ENCODE results near the gene PRDM11.

PRDM11 gene

DNA sequence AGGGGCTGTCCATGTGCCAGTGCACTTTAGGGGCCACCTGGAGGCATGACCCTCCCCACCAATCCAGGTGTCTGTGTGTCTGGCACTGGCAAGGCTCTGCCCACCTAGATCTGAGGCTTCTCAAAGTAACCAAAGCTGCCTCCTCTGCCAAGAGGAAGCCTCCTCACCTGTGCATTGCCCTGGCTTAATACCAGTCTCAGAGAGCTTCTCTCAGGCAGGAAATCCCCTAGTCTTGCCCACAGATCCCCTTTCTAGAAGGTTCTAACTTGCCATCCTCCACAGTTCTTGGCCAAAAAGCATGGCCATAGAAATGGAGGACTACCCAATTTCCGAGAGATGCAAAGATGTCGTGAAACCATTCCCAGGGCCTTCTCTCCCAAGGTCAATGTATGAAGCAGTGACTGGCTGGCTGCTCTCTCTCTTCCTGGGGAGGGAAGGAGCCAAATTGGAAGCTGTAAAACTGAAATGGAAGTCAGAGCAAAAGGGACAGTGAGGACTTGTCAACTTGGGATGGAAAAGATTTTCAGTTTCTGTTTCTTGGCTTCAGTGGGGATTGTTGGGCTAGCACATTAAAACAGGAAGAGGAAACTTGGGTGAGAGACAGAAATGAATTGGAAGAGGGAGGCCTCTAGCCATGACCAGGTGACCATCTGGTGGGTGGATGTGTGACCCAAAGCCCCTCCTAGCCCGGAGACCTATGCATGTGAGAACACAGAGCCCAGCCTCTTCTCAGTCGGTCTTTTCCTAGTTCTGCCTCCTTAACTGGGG lies 68.8 kb downstream of the PRDM11 start:
- Mint-ChIP-seq H3K27ac (no peak overlapping the region), H3K4me1 (ENCODE audit: low read depth) (no peaks in the 10 kb centered on the region), H3K27me3 (no peaks in the 10 kb centered on the region), H3K36me3 (peaks cover 2% of the 10 kb centered on the region), H3K4me3 (no peak overlapping the region), H3K9me3 (ENCODE audit: low read depth) (no peaks in the 10 kb centered on the region)

DNA sequence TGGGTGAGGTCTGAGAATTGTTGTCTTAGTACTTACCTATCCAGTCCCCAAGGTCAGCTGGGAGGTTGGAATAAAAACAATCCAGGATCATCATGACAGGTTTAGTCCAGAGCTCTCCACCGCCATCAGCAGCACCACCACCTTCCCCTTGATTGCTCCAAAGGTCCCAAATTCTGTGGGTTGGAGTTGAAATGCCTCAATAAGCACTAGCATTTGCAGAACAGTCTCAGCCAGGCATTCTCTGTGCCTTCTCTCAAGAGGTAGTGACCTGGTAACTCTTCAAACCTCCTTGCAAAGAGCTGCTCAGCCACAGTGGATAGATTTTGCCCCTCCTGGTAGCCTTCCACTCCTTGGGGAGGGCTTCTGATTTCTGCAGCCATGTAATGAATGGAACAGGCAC lies 69.6 kb downstream of the PRDM11 start:
- H3K27ac Mint-ChIP-seq = no peak overlapping the region
- H3K4me3 Mint-ChIP-seq = no peak overlapping the region
- H3K36me3 Mint-ChIP-seq = peaks cover 6% of the 10 kb centered on the region
- no peaks in the 10 kb centered on the region for H3K27me3 Mint-ChIP-seq
- H3K9me3 Mint-ChIP-seq (ENCODE audit: low read depth) = no peaks in the 10 kb centered on the region
- H3K4me1 Mint-ChIP-seq (ENCODE audit: low read depth) = no peaks in the 10 kb centered on the region

DNA sequence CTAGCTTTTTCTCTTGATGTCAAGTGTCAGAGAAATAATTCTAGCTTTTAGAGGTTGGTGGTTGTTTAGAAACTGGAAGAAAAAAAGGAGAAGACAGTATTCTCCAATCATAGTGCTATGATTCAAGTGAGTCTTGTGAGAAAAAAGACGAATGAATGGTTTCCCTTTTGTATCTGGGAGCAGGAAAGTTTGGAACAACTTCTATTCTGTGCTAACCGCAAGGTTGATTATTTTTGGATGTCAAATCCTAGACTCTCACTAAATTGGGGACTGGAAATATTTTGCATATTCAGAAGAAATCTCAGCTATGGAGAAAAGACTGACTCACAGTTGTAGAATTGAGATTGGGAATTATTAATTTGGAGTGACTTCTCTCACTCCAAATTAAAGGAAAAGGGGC lies 70.5 kb downstream of the PRDM11 start:
- Mint-ChIP-seq H3K36me3 (peaks cover 8% of the 10 kb centered on the region), H3K27me3 (no peaks in the 10 kb centered on the region), H3K27ac (no peak overlapping the region), H3K4me3 (no peak overlapping the region), H3K9me3 (ENCODE audit: low read depth) (no peaks in the 10 kb centered on the region), H3K4me1 (ENCODE audit: low read depth) (no peaks in the 10 kb centered on the region)

DNA sequence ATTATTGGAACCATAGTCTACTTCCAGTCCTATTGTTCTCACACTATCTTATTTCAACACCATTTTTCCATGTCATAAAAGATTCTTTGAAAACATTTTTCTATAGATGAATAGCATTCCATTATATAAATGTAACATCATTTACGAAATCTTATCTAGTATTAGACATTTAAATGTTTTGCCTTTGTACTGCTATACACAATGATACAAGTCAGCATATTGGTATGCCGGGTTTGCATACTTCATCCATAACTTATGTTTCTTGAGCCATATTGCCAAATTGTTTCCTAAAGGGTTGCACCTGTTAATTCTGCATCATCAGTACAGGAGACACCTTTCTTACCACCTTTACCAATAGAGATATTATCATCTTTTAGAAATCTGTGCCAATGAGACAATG lies 71.6 kb downstream of the PRDM11 start:
- Mint-ChIP-seq H3K36me3 (peaks cover 8% of the 10 kb centered on the region), H3K9me3 (ENCODE audit: low read depth) (no peaks in the 10 kb centered on the region), H3K27me3 (no peaks in the 10 kb centered on the region), H3K4me1 (ENCODE audit: low read depth) (no peaks in the 10 kb centered on the region), H3K27ac (no peak overlapping the region), H3K4me3 (no peak overlapping the region)

DNA sequence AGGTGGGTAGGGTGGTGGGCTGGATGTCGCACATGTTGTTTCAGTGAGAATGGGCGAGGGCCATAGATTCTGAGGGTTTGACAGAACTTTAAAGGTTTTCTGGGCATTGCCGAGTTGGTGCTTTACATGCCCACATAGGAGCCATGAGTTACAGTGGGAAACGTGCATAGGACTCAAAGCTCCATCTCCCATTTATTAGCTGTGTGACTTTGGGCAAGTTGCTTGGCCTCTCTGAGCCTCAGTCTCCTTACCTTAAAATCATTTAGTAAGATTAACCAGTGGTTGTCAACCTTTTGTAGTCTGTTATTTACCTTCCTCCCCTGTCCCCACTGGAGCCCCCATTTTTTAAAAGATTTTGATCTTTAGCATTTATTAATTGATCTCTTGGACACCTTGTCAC lies 72.3 kb downstream of the PRDM11 start:
- Mint-ChIP-seq H3K4me1 (ENCODE audit: low read depth) (no peaks in the 10 kb centered on the region), H3K27me3 (no peaks in the 10 kb centered on the region), H3K27ac (no peak overlapping the region), H3K36me3 (peaks cover 8% of the 10 kb centered on the region), H3K4me3 (no peak overlapping the region), H3K9me3 (ENCODE audit: low read depth) (no peaks in the 10 kb centered on the region)

DNA sequence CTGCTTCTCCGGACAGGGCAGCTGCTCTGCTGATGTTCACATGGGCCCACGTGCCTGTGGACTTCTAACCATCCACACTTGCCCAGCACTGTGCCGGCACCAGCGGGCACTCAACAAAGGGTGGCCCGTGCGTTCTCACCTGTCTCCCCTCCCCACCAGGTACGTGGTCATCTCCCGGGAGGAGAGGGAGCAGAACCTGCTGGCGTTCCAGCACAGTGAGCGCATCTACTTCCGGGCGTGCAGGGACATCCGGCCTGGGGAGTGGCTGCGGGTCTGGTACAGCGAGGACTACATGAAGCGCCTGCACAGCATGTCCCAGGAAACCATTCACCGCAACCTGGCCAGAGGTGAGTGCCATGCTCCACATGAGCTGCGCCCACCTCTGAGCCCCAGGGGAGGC lies 73.0 kb downstream of the PRDM11 start:
- H3K4me3 Mint-ChIP-seq = no peak overlapping the region
- no peak overlapping the region for H3K27ac Mint-ChIP-seq
- no peaks in the 10 kb centered on the region for H3K4me1 Mint-ChIP-seq (ENCODE audit: low read depth)
- no peaks in the 10 kb centered on the region for H3K9me3 Mint-ChIP-seq (ENCODE audit: low read depth)
- no peaks in the 10 kb centered on the region for H3K27me3 Mint-ChIP-seq
- peaks cover 8% of the 10 kb centered on the region for H3K36me3 Mint-ChIP-seq

DNA sequence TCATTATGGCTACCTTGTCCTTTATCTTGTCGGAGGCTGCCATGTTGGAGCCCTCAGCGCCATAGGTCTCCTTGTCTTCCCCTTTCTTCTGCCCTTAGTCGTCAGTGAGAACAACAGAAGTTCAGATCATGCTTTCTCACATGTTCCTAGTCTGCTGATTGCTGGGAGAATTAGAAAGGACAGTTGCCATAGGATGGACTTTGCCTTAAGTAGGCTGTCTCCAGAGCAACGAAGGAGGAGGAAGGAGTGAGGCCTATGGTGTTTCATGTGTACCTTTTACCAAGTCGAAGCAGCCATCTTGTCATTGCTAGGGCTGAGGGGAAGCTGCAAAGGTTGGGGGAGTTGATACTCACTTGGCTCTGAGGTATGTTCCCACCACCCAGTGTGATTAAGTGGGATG lies 77.1 kb downstream of the PRDM11 start:
- Mint-ChIP-seq H3K27me3 (no peaks in the 10 kb centered on the region), H3K36me3 (peaks cover 22% of the 10 kb centered on the region), H3K27ac (no peak overlapping the region), H3K4me3 (no peak overlapping the region), H3K9me3 (ENCODE audit: low read depth) (no peaks in the 10 kb centered on the region), H3K4me1 (ENCODE audit: low read depth) (no peaks in the 10 kb centered on the region)

DNA sequence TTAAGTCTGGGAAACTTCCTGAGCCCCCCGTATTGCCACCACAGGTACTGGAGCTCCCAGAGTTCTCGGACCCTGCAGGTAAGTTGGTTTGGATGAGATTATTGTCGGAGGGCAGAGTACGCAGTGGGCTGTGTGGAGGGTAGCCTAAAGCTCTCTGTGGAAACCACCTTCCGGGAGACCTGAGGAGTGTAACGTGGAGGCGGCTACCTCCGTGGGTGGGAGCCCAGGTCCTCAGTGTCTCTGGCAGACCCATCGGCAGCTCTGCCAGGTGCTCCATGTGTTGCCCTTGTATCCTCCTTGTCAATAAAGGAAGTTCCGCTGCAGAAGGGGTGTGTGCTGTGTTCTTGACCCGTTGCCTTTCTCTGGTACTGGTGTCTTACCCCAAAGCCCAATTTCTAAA lies 78.3 kb downstream of the PRDM11 start:
- Mint-ChIP-seq H3K36me3 (peaks cover 22% of the 10 kb centered on the region), H3K4me3 (no peak overlapping the region), H3K4me1 (ENCODE audit: low read depth) (no peaks in the 10 kb centered on the region), H3K27me3 (no peaks in the 10 kb centered on the region), H3K9me3 (ENCODE audit: low read depth) (no peaks in the 10 kb centered on the region), H3K27ac (no peak overlapping the region)

DNA sequence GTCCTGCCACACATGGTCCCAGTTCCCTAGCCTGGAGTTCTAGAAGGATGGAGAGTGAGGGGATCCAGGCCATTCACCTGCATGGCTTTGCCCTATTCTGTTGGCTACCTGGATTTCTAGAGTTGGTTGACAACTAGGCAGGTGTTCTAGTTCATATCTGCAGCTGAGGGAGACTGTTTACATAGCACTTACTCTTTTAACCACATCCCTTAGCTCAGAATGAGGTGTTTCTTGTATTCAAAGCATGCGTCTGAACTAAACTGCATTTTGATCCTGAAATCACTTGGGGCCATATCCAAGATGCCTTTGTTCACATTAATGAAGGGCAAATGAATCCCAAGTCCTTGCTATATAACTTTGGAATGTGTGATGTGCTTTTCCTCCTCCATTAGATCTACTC lies 78.8 kb downstream of the PRDM11 start:
- Mint-ChIP-seq H3K4me3 (no peak overlapping the region), H3K9me3 (ENCODE audit: low read depth) (no peaks in the 10 kb centered on the region), H3K4me1 (ENCODE audit: low read depth) (no peaks in the 10 kb centered on the region), H3K27ac (no peak overlapping the region), H3K27me3 (no peaks in the 10 kb centered on the region), H3K36me3 (peaks cover 20% of the 10 kb centered on the region)

DNA sequence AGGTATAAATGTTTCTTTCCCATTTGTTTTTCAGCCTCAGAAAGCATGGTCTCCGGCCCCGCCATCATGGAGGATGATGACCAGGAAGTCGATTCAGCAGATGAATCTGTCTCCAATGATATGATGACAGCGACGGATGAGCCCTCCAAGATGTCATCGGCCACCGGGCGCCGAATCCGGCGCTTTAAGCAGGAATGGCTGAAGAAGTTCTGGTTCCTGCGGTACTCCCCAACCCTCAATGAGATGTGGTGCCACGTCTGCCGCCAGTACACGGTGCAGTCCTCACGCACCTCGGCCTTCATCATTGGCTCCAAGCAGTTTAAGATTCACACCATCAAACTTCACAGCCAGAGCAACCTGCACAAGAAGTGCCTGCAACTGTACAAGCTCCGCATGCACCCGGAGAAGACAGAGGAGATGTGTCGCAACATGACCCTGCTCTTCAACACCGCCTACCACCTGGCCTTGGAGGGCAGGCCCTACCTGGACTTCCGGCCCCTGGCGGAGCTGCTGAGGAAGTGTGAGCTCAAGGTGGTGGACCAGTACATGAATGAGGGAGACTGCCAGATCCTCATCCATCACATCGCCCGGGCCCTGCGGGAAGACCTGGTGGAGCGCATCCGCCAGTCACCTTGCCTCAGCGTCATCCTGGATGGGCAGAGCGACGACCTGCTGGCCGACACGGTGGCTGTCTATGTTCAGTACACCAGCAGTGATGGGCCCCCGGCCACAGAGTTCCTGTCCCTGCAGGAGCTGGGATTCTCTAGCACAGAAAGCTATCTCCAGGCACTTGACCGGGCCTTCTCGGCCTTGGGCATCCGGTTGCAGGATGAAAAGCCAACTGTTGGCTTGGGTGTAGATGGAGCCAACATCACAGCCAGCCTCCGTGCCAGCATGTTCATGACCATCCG lies 79.8 kb downstream of the PRDM11 start:
- Mint-ChIP-seq H3K4me1 (ENCODE audit: low read depth) (no peaks in the 10 kb centered on the region), H3K27me3 (no peaks in the 10 kb centered on the region), H3K27ac (no peak overlapping the region), H3K4me3 (no peak overlapping the region), H3K9me3 (ENCODE audit: low read depth) (no peaks in the 10 kb centered on the region), H3K36me3 (peaks cover 15% of the 10 kb centered on the region)

DNA sequence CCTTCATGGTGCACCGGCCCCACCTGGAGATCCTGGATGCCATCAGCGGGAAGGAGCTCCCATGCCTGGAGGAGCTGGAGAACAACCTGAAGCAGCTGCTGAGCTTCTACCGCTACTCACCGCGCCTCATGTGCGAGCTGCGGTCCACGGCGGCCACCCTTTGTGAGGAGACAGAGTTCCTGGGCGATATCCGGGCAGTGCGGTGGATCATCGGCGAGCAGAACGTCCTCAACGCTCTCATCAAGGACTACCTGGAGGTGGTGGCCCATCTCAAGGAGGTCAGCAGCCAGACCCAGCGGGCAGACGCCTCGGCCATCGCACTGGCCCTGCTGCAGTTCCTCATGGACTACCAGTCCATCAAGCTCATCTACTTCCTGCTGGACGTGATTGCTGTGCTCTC lies 80.5 kb downstream of the PRDM11 start:
- Mint-ChIP-seq H3K27ac (no peak overlapping the region), H3K4me3 (no peak overlapping the region), H3K4me1 (ENCODE audit: low read depth) (no peaks in the 10 kb centered on the region), H3K36me3 (peaks cover 13% of the 10 kb centered on the region), H3K27me3 (no peaks in the 10 kb centered on the region), H3K9me3 (ENCODE audit: low read depth) (no peaks in the 10 kb centered on the region)

DNA sequence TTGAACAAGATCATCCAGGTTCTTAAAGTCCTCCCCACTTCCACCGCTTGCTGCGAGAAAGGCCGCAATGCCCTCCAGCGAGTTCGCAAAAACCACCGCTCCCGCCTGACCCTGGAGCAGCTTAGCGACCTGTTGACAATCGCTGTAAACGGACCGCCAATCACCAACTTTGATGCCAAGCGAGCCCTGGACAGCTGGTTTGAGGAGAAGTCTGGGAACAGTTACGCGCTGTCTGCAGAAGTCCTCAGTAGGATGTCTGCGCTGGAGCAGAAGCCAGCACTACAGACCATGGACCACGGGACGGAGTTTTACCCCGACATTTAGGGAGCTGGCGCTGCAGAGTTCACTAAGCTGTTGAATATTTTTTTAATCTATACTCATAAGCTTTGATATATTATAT lies 81.4 kb downstream of the PRDM11 start:
- Mint-ChIP-seq H3K27me3 (no peaks in the 10 kb centered on the region), H3K36me3 (peaks cover 13% of the 10 kb centered on the region), H3K27ac (no peak overlapping the region), H3K9me3 (ENCODE audit: low read depth) (no peaks in the 10 kb centered on the region), H3K4me1 (ENCODE audit: low read depth) (no peaks in the 10 kb centered on the region), H3K4me3 (no peak overlapping the region)

DNA sequence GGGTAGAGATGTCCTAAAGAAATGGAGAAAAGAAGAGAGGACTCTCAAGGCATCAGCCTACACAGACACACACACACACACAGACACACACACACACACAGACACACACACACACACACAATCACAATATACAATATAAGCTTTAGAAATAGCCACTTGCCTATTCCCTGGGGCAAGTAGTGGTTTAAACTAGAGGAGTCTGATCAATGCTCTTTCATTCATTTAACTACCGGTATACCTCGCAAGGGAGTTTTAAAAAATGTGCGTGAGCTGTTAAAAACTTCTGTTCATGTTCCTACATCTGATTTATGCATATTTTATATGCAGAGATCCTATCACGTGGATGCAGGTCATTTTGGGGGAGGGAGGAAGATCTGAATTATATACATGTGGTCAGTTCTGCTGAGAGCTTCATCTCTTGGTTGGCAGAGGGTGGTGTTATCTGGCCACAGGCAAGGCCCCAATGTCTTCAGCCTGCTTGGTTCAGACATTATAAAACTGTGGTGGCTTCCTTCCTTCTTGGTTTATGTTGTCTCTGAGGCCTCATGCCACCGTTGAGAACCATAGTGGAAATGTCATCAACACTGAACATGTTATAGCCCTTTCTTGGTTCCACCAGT lies 83.1 kb downstream of the PRDM11 start:
- no peaks in the 10 kb centered on the region for H3K9me3 Mint-ChIP-seq (ENCODE audit: low read depth)
- H3K27me3 Mint-ChIP-seq = no peaks in the 10 kb centered on the region
- peaks cover 13% of the 10 kb centered on the region for H3K36me3 Mint-ChIP-seq
- H3K4me3 Mint-ChIP-seq = no peak overlapping the region
- no peak overlapping the region for H3K27ac Mint-ChIP-seq
- no peaks in the 10 kb centered on the region for H3K4me1 Mint-ChIP-seq (ENCODE audit: low read depth)

DNA sequence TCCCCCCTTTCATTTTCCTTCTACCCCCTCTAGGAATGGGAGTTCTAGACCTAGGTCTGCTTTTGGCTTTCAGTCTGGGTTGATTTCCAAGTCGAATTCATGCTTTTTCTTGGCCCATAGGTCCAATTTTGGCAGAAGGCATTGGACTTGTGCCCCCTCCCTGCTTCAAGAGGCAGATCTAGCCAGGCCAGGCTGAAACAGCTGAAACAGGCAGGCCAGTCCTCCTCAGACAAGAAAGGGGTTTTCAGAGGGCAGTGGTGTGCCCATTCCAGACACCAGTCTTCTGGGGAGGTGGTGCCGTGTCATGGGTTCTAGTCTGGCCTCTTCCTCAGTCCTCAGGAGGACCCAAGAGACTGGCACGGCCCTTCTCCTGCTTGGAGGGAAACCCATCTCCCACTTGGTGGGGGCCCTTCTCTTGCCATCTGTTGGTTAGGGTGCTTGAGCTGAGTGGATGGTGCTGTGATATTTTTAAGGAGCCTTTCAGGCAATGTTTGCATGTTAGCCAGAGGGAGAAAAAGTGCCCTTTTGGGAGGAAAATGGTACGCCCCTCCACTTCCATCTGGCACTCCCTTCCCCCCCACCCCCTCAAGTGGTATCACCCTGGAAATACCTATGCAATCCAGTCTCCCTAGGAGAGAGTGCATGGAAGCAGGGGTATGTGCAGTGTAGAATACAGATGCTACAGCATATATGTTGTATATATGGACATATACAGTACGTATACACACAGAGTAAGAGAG lies 86.1 kb downstream of the PRDM11 start:
- no peaks in the 10 kb centered on the region for H3K9me3 Mint-ChIP-seq (ENCODE audit: low read depth)
- no peaks in the 10 kb centered on the region for H3K36me3 Mint-ChIP-seq
- H3K27ac Mint-ChIP-seq = no peak overlapping the region
- no peaks in the 10 kb centered on the region for H3K4me1 Mint-ChIP-seq (ENCODE audit: low read depth)
- H3K4me3 Mint-ChIP-seq = no peak overlapping the region
- H3K27me3 Mint-ChIP-seq = peaks cover 6% of the 10 kb centered on the region

All from activated naive CD8-positive, alpha-beta T cell (primary cell).